GM21381 (cell line): ENCODE data around the gene BMF.

Experiments
- ATAC-seq: cut with Tn5 transposase; IDR thresholded peaks from one replicate; pipeline ENCODE4 v1.9.1; 2021; ENCODE audit warnings: mild to moderate bottlenecking, moderate library complexity; ENCODE audit not compliant: unreplicated experiment

The BMF gene

GRCh38 chr15:40050788-40051470 lies 57.8 kb downstream of the BMF start:
- ATAC-seq = no peak

GRCh38 chr15:40048926-40049475 lies 59.7 kb downstream of the BMF start:
- no peak for ATAC-seq

DNA sequence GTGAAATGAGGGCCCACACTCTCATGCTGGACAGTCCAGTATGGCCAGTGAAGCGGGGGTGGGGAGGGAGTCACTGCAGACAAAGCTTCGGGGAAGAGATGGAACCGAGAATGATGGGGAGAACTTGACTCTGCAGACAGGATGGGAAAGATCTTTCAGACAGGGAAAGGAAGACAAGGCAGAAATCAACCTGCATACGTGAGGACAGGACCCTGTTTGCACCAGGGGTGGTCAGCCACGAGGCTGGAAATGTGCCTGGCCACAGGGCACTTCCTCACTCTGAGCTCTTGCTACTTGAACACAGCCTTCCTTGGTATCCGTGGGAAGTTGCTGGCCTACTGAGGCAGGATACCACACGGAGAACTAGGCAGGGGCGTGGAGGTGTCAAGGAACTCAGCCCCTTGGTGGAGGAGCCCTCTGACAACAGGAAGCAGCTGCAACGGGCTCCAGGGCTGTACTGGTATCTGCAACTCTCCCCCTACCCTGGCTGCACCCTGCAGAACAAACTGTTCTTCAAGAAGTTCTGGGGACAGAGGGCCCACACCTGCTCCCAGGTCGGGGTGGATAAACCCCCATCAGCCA lies 60.4 kb downstream of the BMF start:
- ATAC-seq = no peak

DNA sequence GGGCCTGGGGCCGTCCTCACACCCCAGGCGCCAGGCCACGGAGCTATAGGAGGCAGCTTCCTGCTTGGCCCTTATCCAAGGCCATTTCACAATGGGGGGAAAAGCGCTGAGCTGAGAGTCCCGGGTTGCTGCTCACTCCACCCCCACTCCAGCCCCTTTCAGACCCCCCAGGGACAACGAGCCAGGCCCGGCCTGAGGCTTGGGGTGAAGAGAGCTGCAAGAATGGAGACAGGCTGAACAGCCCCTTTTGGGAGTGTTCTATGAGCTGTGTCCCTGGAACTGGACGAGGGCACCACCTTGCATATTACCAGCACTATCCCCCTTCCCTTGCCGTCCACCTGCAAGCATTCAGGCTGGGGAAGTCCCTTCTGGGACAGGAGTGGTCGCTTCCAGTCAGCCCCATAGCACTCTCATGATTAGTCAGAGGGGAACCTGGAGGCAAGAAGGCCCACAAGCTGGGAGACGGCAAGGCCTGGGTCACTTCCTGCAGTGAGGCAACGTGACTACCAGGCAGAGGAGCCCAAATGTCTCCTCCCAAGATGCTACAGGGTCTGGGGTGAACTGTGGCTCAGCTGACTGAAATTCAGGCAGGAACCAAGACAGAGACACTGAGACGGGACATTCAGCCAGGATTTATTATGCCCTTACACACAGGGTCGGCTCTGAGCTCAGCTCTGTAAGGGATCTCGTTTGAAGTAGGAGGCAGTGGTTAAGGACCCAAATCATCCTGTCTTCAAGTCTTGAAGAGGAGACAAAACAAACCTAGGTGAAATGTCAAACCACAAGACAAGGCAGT lies 61.1 kb downstream of the BMF start:
- peak; percentile 50 for ATAC-seq

GRCh38 chr15:40046721-40047414 lies 61.8 kb downstream of the BMF start:
- no peak for ATAC-seq

DNA sequence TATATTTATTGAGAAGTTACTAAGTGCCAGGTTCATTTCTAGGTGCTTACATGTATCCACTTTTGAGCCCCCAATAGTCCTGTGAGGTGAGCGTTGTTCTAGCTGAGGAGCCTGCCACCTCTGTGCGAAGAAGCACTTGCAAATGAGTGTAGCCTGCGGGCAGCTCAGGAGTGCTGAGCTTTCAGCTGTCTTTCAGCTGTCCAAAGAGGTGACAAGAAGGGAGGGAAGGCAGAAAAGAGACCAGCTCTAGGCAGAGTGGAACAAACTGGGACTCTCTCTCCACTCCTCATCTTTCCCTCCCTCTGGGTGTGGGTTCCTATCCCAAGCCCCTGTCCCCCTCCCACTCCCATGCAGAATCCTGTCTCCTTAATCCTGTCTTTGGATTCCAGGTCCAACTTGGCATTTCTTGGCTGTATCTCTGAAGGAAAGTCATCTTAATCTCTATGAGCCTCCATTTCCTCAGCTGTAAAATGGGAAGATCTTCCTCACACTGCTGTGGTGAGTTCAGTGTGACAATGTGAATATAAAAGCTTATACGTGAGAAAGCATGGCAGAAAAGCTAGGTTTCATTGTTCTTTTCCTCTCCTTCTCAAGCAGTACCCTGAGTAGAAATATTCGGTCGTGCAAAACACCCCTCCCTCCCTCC lies 63.0 kb downstream of the BMF start:
- no peak for ATAC-seq

DNA sequence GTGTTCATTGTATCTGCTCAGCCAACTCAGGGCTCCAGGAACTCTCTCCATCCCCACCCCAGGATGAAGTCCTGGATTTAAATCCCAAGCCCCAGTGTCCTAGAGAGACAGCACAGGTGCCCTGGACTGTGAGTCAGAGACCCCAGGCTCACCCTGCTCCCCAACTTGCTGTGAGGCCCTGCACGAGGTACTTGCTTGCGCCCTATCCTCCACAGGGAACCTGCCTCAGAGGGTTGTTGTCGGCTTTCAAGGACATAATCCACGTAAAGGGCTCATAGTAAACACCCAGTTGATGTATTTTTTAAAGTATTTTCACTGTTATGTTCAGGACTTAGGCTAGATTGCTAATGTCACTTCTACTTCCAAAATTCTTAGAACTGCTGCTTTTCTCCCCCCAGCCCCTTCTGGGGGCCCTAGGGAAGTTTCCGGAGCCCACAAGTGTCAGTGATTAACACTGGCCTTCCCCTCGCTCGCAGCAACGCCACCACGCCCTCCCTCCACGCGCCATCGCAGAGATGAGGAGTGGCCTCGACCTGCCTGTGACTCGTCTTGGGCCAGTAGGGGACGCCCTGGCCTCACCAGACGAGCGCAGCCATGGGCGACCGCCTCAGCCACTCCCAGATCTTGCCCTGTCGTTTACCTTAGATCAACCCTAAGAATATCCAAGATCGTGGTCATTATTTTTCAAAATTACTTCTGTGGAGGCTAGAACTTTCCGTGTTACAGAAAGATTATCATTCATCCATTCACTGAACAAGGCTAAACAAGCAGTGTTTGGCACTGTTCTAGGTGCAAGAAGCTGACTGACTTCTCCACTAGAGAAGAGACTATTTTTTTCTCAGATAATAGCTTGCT lies 63.7 kb downstream of the BMF start:
- peak; percentile 75 for ATAC-seq

GRCh38 chr15:40043927-40044716 lies 64.6 kb downstream of the BMF start:
- no peak for ATAC-seq

- ATAC-seq = no peak
Measured at GRCh38 chr15:40042791-40043320, 65.8 kb downstream of the BMF start.

GRCh38 chr15:40040770-40041169 lies 67.9 kb downstream of the BMF start:
- no peak for ATAC-seq

DNA sequence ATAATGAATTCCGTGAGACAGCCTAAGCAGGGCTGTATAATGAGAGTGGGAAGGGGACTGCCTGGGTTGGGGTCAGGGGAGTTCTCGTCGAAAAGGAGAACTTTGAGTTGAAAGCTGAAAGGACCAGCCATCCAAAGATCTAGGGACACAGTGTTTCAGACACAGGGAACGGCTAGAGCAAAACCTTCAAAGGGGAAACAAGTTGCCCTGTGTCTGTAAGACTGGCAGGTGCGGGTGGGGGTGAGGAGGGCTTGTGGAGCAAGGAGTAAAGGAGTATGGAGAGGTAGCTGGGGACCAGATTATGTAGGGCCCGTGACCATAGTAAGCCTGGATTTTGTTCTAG lies 68.4 kb downstream of the BMF start:
- ATAC-seq = no peak

DNA sequence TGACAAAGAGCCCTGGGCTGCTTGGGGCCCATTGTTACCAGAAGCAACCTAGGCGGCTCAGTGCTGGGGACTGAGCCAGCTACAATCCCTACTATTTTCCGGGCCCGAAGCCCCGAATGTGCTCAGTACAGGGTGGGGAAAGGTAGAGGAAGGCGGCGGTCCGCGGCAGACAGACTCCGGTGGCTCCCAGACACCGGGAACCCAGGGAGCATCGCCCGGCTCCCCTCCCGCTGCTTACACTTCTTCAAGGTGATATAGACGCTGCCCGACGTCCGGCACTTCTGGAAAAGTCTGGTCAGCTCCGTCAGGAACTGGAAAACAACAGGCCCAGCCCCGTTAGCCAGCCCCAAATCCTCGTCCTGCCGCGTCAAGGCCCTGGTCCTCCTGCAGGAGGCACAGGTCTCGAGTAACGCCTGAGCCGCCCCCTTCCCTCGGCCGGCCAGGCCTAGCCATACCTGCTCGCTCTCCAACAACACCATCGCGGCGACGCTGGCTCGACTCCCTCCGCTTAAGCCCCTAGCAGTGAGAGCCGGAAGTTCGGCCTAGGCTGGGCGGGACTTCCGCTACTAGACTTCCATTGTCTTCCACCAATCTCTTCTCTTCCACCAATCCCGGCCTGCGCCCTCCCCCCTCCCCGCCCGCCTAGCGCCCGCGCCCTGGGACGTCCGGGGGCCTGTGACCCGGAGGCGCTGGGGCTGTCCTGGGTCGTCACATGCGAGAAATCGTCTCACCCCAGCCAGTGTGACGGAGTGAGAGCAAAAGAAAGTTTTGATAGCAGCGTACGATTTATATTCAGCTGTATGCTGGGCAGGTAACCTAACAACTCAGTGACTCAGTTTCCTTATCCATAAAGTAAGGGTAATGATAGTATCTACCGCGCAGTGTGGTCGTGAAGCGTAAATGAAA lies 69.8 kb downstream of the BMF start, which contains the start of gene SRP14:
Gene SRP14, minus strand, starts transcription at position 544 of the 906 bp plus-strand sequence. Its CDS starts 65 bp downstream, at position 479.
- peak; percentile 91 for ATAC-seq

DNA sequence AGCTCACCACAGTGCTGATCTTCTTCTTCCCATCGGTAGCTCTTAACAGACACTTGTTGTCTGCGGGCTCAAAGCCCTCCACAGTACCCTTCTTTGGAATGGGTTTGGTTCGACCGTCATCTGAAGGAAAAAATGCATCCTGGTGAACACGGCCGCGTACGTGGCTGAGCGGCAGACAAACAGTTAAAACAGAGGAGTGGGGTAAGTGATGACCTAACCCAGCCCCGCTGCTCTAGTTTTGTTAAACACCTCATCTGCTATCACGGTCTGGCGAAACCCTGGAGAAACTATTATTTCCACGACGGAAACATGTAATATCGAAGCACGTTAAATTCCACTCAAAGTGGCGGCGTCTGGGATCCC lies 70.4 kb downstream of the BMF start:
- no peak for ATAC-seq
